ENCODE data around the gene CTNNA3.
A peak's percentile ranks its signal among the peaks of the same experiment; 100 is the strongest.

Gene CTNNA3

GRCh38 chr10:66651308-66652082 is 1044.5 kb downstream of the CTNNA3 start:
- no peak for DNase-seq (ENCODE audit: low read depth)

- no peak for DNase-seq (ENCODE audit: low read depth)
These were observed 1046.4 kb downstream of the CTNNA3 start for GRCh38 chr10:66649626-66650025.

DNA sequence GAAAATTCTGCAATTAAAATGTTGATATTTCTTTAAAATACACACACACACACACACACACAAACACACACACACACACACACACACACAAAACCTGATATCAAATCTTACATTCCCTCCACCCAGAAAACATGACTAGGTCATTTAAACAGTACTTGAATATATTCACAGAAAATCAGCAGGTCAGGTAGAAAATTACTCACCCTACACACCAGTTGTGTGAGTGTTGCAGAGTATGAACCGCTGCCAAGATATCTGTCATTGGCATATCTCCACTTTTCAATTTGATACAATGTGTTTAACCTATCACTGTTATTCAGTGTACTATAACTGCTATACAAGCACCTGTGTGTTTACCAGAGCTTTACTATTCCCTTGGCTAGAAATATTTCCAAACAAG is 1053.8 kb downstream of the CTNNA3 start:
- peak; percentile 67 for DNase-seq (ENCODE audit: low read depth)

GRCh38 chr10:66639371-66639770 is 1056.6 kb downstream of the CTNNA3 start:
- peak; percentile 83 for DNase-seq (ENCODE audit: low read depth)

DNA sequence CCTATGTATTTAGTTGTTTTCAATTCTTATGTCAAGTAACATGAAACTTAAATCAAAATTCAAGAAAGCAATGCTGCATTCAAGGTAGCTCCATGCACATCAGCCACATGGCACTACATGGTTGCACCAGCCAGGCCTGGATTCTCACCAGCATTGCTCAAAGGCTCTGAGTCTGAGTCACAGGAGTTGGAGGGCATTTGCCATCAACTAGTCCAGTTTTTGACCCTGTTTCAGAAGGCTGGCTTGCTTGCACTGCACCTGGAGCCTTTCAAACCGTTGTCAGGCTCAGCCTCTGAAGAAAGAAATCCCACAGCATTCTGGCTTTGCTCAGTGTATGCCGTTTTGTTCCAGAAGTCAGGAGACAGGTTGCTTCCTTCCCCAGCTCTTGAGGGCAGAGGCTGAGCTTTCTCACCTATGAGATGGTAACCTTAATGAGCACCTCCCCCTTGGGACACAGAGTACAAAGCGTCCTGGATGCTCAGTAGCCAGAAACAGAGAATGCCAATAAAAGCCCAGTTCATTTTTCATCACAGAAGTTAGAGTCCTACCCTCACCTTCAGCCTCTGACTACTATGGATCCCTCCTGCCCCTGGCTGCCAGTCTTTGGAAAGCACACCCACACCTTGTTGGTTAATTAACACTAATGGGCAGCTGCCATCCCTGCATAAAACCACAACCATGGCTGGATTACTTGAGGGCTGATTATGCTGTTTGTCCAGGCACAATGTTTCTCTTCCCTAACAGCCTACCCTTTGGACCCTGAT is 1058.5 kb downstream of the CTNNA3 start:
- peak; percentile 18 for DNase-seq (ENCODE audit: low read depth)

DNA sequence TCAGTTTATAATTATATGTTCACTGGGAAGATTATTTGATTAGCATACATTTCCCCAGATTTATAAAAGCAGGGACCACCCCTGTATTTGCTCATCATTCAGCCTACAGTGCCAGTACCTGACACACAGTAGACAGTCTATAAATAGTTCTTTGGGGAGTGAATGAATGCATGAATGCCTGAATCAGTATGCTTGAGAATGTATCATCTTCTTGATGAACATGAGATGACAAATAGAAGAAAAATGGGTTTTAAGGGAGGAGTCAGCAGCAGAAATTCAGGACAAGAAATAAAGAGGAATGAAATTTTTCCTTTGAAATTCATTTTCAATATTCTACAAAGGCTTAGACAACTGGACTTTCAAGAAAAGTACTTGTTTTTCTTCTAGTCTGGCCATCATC is 1066.0 kb downstream of the CTNNA3 start:
- DNase-seq (ENCODE audit: low read depth), result peak; percentile 62

DNA sequence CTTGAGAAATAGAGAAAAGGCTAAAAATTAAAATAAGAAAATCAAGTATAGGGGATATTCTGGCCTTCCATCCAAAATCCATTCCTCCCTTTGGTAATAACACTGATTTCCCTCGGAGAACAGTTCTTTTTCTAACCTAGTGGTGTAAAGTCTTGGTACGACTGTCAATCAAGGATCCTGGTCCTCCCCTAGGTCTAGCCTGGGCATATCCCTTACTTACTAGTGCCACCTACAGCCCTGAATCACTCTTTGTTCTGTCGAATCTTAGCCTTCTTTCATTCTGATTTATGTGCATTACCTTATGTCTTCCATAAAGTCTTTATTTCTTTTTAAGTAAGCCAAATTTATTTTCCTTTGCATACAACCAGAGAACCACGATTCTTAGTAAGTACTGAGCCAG is 1068.8 kb downstream of the CTNNA3 start:
- DNase-seq (ENCODE audit: low read depth), result peak; percentile 46

GRCh38 chr10:66625709-66626590 is 1070.0 kb downstream of the CTNNA3 start:
- peak; percentile 35 for DNase-seq (ENCODE audit: low read depth)

GRCh38 chr10:66622050-66622449 is 1073.9 kb downstream of the CTNNA3 start:
- no peak for DNase-seq (ENCODE audit: low read depth)

DNA sequence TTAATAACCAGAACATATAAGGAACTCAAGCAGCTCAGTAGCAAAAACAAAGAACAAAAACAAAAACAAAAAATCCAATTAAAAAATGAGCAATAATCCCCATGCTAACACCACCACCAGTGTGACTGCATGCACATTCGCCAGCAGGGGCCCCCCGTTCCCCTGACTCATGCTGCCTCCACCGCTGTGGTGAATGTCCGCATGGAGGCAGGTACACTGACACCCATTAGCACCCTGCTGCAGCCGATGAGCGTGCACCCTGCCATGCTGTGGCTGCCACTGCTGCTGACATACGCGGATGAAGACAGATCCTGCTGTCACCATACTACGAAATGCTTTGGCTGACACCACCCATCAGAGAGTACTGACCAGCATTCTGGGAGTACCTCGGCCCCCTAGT is 1091.8 kb downstream of the CTNNA3 start:
- no peak for DNase-seq (ENCODE audit: low read depth)

DNA sequence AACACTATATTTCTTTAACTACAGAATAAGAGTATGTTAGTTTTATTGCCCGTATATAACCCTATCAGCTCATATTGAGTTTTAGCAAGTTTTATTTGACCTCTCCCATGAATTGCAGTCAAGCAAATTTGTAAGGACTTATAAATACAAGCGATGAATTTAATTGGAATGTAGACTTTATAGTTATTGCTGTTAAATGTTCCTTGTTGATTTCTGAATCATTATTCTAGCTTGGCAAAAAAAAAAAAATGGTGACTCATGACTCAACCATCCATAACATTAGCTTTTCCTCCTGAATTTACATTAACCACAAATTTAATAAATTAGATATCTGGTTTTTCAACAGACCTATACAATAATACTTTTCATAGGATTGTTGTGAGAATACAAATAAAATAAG is 1104.1 kb downstream of the CTNNA3 start:
- peak; percentile 55 for DNase-seq (ENCODE audit: low read depth)

- DNase-seq (ENCODE audit: low read depth), result no peak
These were observed 1108.3 kb downstream of the CTNNA3 start for GRCh38 chr10:66587680-66588050.

DNA sequence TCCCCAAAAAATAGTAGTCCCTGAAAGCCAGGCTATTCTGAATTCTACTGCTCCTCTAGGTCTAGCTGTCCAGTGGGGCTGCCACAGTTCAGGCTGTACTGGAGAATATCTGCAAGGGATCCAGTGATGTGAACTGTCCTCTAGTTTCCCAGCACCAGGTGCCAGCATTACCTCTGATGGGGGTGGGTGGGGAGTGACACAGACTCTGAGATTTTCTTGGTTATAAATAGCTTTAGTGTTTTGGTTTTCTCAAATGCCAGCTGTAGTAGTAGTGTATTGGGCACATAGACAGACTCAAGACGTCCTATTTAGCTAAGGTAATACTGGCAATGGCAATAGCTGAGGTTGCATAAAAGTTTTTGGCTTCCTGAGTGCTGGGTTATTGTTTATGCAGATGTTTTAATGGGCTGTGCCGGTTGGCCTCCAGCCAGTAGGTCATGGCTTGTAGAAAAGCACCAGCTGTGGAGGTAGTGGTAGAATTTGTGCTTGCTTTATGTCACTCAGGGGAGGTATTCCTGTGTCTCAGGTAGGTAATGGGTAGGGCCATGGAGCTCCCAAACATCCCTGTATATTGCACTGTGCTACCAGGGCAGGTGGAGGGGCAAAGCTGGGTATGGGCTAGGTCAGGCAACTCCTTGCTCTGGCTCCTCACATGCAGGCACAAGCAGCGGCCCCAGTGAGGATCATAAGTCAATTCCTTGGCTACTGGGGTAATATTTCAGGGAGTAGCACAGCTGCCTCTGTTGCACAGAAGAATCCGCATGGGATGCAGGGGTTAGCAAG is 1108.9 kb downstream of the CTNNA3 start:
- DNase-seq (ENCODE audit: low read depth), result no peak

- DNase-seq (ENCODE audit: low read depth), result peak; percentile 62
These were observed 1109.9 kb downstream of the CTNNA3 start for GRCh38 chr10:66586073-66586472.

DNA sequence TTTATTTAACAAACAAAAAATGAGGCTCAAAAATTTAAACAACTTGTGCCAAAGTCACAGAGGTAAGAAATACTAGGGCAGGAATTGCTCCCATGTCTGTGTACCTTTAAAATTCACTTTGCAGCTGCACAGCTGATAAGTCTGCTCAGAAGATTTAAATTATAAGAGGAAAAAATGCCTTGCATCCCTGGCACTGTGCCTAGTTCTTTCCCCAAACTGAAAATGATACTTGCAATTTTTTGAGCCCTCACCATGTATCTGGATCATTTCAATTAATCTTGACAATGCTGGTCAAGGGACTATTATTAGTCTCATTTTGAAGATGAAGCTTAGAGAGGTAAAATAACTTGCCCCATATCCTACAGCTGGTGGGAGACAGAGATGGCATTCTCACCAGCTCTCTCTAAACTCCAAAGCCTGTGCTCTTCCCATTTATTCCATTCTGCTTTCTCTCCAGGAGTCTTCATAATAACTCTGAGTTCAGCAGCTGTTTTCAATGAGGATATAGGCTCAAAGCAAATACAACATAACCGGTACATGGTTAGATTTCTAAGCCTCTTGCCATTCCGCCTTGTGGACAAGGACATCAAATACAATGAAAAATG is 1120.6 kb downstream of the CTNNA3 start:
- no peak for DNase-seq (ENCODE audit: low read depth)

- no peak for DNase-seq (ENCODE audit: low read depth)
These were observed 1123.3 kb downstream of the CTNNA3 start for GRCh38 chr10:66572700-66573099.

DNA sequence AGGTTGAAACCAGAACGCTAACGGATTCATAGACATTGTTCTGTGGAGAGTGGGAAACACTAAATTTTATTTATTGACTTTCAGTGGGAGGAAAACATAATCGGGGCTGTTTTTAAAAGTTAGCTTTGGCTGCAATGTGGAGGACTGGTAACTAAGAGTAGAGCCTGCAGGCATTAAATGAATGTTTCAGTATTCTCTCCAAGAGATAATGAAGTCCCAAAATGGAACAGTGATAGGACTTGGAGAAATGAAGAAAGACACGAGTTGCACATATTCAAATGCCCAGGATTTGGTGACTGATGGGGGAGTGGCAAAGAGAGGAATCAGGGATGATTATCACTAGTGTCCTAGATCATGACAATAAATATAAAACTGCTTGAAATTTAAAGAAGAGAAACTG is 1130.0 kb downstream of the CTNNA3 start:
- DNase-seq (ENCODE audit: low read depth), result no peak

GRCh38 chr10:66564287-66564686 is 1131.7 kb downstream of the CTNNA3 start:
- DNase-seq (ENCODE audit: low read depth), result peak; percentile 4

- DNase-seq (ENCODE audit: low read depth), result peak; percentile 62
These were observed 1140.9 kb downstream of the CTNNA3 start for GRCh38 chr10:66555061-66555460.

DNA sequence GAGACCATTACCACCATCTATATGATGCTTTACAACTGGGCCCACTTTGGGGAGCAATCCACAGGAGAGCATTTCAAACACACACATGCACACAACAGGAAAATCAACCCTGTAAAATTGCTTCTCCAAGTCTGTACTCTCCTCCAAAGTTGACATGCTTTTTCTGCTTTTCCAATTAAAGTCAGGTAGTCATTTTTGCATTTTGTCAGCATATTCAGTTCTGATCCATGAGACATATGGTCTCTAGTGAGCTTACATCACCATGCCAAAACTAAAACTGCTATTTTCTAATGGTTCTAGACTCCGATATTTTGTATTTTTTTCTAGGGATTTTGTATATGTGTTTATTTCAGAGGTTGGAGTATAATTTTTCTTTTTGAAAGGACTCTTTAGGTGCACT is 1143.7 kb downstream of the CTNNA3 start:
- no peak for DNase-seq (ENCODE audit: low read depth)

DNA sequence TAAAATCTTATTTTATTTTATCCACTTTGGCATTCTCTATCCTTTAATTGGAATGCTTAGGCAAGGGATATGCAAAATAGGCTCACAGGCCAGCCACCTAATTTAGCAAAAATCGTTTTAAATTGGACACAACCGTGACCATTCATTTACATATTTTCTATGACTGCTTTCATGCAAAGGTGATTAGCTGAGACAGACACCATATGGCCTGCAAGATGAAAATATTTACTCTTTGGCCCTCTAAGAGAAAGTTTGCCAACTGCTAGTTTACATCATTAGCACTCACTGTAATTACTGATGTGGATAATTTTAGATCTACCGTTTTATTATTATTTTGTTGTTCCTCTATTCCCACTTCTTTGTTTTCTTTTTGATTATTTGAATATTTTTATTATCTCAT is 1145.6 kb downstream of the CTNNA3 start:
- no peak for DNase-seq (ENCODE audit: low read depth)

All from iris pigment epithelial cell (primary cell).